Thyroid gland (tissue), 4 donors: ENCODE data around the gene CTSS. TPM values are rescaled to one million over a fixed set of nuclear protein-coding genes. Genes with fewer than 3 reads are reported as not detected.
"Not testable (repeated sequence)": the region's sequence is repeated elsewhere in the genome, so short reads cannot be mapped to it uniquely, and the experiment has no call there.

Experiments
- DNase-seq, 2 donors: peaks; one replicate each; pipeline ENCODE4 v3.0.0-alpha.2; 2019
- H3K27ac ChIP-seq, 3 donors: fragments of 200-600 bp; sonication (generic); 1 replicate in 2 of 3; 2 replicates in 1 of 3; pipeline ENCODE4 v1.5.1; 2016 to 2019; ENCODE audit warnings: mild to moderate bottlenecking in 1 of 3, moderate library complexity in 1 of 3
- H3K27me3 ChIP-seq: fragments of 200-600 bp; sonication (generic); one replicate; pipeline ENCODE4 v1.5.1; 2019
- H3K36me3 ChIP-seq, 2 donors: fragments of 200-600 bp; sonication (generic); one replicate each; pipeline ENCODE4 v1.5.1; 2016 to 2019
- H3K4me1 ChIP-seq, 2 donors: fragments of 200-600 bp; sonication (generic); one replicate each; pipeline ENCODE4 v1.5.1; 2017 to 2019
- H3K4me3 ChIP-seq, 3 donors: fragments of 200-600 bp; sonication (generic); replicated peaks in 1 of 3; 1 replicate in 2 of 3; 2 replicates in 1 of 3; pipeline ENCODE4 v1.5.1; 2016; ENCODE audit warnings: mild to moderate bottlenecking in 1 of 3
- H3K9me3 ChIP-seq: fragments of 200-600 bp; sonication (generic); one replicate; pipeline ENCODE4 v1.5.1; 2017
- POLR2A ChIP-seq, 2 donors: fragments of 450-650 bp; IDR thresholded peaks; one replicate each; pipeline ENCODE4 v1.6.1; 2017; ENCODE audit warnings: antibody characterized with exemption in 2 of 2, mild to moderate bottlenecking in 2 of 2, moderate library complexity in 1 of 2
- WGBS, 2 donors: methylation state at CpG; one replicate each; pipeline ENCODE4 v1.1.5; 2017; 5-methylcytosine and 5-hydroxymethylcytosine counted together
- intact Hi-C: fragments of 100-400 bp; cut with DNase I; formaldehyde crosslinking; loops from one replicate; pipeline ENCODE4 v1.15.1; 2023
- total RNA-seq, 4 donors: library from RNA; depleted of rRNA; stranded (reverse); fragments of >200 nt; gene quantifications; one replicate each; pipeline ENCODE4 v1.2.3, GENCODE V29; 2016
- TF ChIP-seq, protein P1 (sequence below), 6 experiments: fragments of 200-600 bp in 3 of 6; fragments of 450-650 bp in 3 of 6; sonication (generic) in 3 of 6; IDR thresholded peaks; one replicate each; pipeline ENCODE4 v1.5.1; 2016 to 2019; ENCODE audit warnings: antibody characterized with exemption in 6 of 6, mild to moderate bottlenecking in 2 of 6, inconsistent platforms in 1 of 6, moderate library complexity in 1 of 6

The CTSS gene
- total RNA-seq, 4 donors from 2014 or later, result 26.2 to 49.3 (median 33.1) TPM

GRCh38 chr1:150799089-150799488, 33.5 kb upstream of the CTSS start:
- DNase-seq, result no peak
- intact Hi-C loops, result no loop called here
- Histone ChIP-seq H3K27ac (no peak overlapping the region), H3K27me3 (no peaks in the 10 kb centered on the region), H3K4me3 (no peak overlapping the region), H3K36me3 (peaks cover 19 to 25% of the 10 kb centered on the region in 2 donors), H3K9me3 (no peaks in the 10 kb centered on the region), H3K4me1 (no peaks in the 10 kb centered on the region)
- WGBS, 2 donors, result 91 to 96% methylated on average over 5 of the region's 5 CpGs
- TF ChIP-seq, protein P1, sequence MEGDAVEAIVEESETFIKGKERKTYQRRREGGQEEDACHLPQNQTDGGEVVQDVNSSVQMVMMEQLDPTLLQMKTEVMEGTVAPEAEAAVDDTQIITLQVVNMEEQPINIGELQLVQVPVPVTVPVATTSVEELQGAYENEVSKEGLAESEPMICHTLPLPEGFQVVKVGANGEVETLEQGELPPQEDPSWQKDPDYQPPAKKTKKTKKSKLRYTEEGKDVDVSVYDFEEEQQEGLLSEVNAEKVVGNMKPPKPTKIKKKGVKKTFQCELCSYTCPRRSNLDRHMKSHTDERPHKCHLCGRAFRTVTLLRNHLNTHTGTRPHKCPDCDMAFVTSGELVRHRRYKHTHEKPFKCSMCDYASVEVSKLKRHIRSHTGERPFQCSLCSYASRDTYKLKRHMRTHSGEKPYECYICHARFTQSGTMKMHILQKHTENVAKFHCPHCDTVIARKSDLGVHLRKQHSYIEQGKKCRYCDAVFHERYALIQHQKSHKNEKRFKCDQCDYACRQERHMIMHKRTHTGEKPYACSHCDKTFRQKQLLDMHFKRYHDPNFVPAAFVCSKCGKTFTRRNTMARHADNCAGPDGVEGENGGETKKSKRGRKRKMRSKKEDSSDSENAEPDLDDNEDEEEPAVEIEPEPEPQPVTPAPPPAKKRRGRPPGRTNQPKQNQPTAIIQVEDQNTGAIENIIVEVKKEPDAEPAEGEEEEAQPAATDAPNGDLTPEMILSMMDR (IDR thresholded peaks at IDR 0.05), result no peak
- TF ChIP-seq POLR2A (IDR thresholded peaks at IDR 0.05), result no peak

DNA sequence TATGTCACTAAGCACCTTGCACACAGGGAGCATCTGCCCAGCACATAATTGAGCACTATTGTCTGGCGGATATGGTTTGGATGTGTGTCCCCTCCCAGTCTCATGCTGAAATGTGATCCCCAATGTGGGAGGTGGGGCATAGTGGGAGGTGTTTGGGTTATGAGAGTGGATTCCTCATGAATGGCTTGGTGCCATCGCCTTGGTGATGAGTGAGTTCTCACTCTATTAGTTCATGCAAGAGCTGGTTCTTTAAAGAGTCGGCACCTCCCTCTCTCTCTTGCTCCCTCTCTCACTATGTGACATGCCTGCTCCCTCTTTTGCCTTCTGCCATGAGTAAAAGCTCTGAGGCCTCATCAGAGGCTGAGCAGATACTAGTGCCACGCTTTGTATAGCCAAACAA, 32.9 kb upstream of the CTSS start:
- Histone ChIP-seq H3K27me3 (no peaks in the 10 kb centered on the region), H3K4me1 (no peaks in the 10 kb centered on the region), H3K27ac (no peak overlapping the region), H3K4me3 (no peak overlapping the region), H3K9me3 (no peaks in the 10 kb centered on the region), H3K36me3 (peaks cover 19 to 25% of the 10 kb centered on the region in 2 donors)
- 73 to 78% methylated on average over 4 of the region's 4 CpGs for WGBS, 2 donors
- DNase-seq, result no peak
- TF ChIP-seq, protein P1 (IDR thresholded peaks at IDR 0.05), result no peak
- no peak for TF ChIP-seq POLR2A (IDR thresholded peaks at IDR 0.05)
- intact Hi-C loops, result no loop called here

DNA sequence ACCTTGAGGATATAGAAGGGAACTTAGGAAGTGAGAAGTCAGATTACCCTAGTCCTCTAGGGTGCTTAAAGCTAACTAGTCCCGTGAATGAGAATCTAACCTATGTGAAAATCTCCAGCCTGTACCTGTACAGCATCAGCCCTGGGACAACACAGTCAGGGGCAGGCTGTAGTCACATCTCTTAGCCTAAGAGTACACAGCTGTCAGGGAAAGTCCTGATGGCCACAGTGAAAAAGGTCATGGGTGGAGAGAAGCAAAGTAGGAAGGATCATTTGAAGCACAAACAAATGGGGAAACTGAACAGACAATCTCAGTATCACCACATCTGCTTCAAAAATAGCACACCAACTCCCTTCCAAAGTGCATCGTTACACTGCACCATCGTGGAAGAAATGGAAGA, 30.8 kb upstream of the CTSS start:
- TF ChIP-seq, protein P1 (IDR thresholded peaks at IDR 0.05), result no peak
- TF ChIP-seq POLR2A (IDR thresholded peaks at IDR 0.05), result no peak
- Histone ChIP-seq H3K4me3 (no peak overlapping the region), H3K27ac (no peak overlapping the region), H3K4me1 (no peaks in the 10 kb centered on the region), H3K27me3 (no peaks in the 10 kb centered on the region), H3K36me3 (peaks cover 19 to 25% of the 10 kb centered on the region in 2 donors), H3K9me3 (no peaks in the 10 kb centered on the region)
- DNase-seq, result no peak
- intact Hi-C loops, result no loop called here
- WGBS, 2 donors, result 87 to 94% methylated on average over 3 of the region's 3 CpGs

DNA sequence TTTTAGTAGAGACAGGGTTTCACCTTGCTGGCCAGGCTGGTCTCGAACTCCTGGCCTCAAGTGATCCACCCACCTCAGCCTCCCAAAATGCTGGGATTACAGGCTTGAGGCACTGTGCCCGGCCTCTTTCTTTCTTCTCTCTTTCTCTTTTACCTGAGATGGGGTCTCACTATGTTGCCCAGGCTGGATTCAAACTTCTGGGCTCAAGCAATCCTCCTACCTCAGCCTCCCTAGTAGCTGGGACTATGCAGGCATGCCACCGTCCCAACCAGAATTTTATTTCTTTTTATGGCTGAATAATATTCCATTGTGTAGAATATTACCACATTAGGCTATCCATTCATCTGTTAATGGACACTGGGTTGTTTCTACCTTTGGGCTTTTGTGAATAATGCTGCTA, 28.2 kb upstream of the CTSS start:
- WGBS, 2 donors, result 95 to 100% methylated on average over 3 of the region's 3 CpGs
- DNase-seq, H3K27me3 ChIP-seq, H3K9me3 ChIP-seq, H3K27ac ChIP-seq, intact Hi-C loops, H3K4me3 ChIP-seq, H3K4me1 ChIP-seq: not testable (repeated sequence)
- H3K36me3 ChIP-seq, result peaks cover 12 to 17% of the 10 kb centered on the region in 2 donors

- intact Hi-C loops, result no loop called here
- Histone ChIP-seq H3K4me1 (no peaks in the 10 kb centered on the region), H3K36me3 (peaks cover 9 to 12% of the 10 kb centered on the region in 2 donors), H3K4me3 (no peak overlapping the region), H3K27me3 (no peaks in the 10 kb centered on the region), H3K27ac (no peak overlapping the region), H3K9me3 (no peaks in the 10 kb centered on the region)
- 73 to 75% methylated on average over 1 of the region's 1 CpG for WGBS, 2 donors
- DNase-seq, result no peak
- TF ChIP-seq, protein P1 (IDR thresholded peaks at IDR 0.05), result no peak
- no peak for TF ChIP-seq POLR2A (IDR thresholded peaks at IDR 0.05)
These were observed 27.6 kb upstream of the CTSS start for GRCh38 chr1:150793221-150793620.

- H3K36me3 ChIP-seq, result peaks cover 5 to 9% of the 10 kb centered on the region in 2 donors
- WGBS, 2 donors, result 93 to 98% methylated on average over 4 of the region's 4 CpGs
- no peak overlapping the region for H3K27ac ChIP-seq
- TF ChIP-seq POLR2A (IDR thresholded peaks at IDR 0.05), result no peak
- TF ChIP-seq, protein P1 (IDR thresholded peaks at IDR 0.05), result no peak
- intact Hi-C loops, result no loop called here
- no peaks in the 10 kb centered on the region for H3K9me3 ChIP-seq
- no peak for DNase-seq
- H3K4me1 ChIP-seq, result no peaks in the 10 kb centered on the region
- H3K4me3 ChIP-seq, result no peak overlapping the region
- no peaks in the 10 kb centered on the region for H3K27me3 ChIP-seq
These were observed 26.0 kb upstream of the CTSS start for GRCh38 chr1:150791585-150791984.
